Keratinocyte (primary cell): ENCODE data around the gene IVL. TPM values are rescaled to one million over a fixed set of nuclear protein-coding genes. Genes with fewer than 3 reads are reported as not detected.

Experiments used
- DNase-seq: peaks from one replicate; pipeline ENCODE4 v3.0.0-alpha.2; 2011; ENCODE audit warnings: low read depth, missing footprints, low spot score
- FAIRE-seq: peaks from 2 replicates; lab custom pipeline; 2011; peaks lifted over from hg19 to GRCh38; lab: Jason Lieb, UNC
- H2AFZ ChIP-seq: 2 replicates; pipeline ENCODE4 v1.6.0; 2012; ENCODE audit warnings: low read length, control low read depth, inconsistent platforms; ENCODE audit not compliant: control insufficient read depth
- H3K27ac ChIP-seq: 2 replicates; pipeline ENCODE4 v1.5.1; 2011; ENCODE audit warnings: low read length; ENCODE audit not compliant: control insufficient read depth, insufficient read depth
- H3K27me3 ChIP-seq: 3 replicates; pipeline ENCODE4 v1.6.0; 2011; ENCODE audit warnings: low read length; ENCODE audit not compliant: control insufficient read depth, insufficient read depth; ENCODE audit errors: extremely low read depth
- H3K36me3 ChIP-seq, 2 experiments: 2 replicates in 1 of 2; 3 replicates in 1 of 2; pipeline ENCODE4 v1.5.1; 2011; ENCODE audit warnings: low read length in 2 of 2, mild to moderate bottlenecking in 1 of 2; ENCODE audit not compliant: control insufficient read depth in 2 of 2, insufficient read depth in 2 of 2; ENCODE audit errors: extremely low read depth in 1 of 2
- H3K4me1 ChIP-seq: 3 replicates; pipeline ENCODE4 v1.5.1; 2011; ENCODE audit warnings: low read length; ENCODE audit not compliant: control insufficient read depth, insufficient read depth; ENCODE audit errors: extremely low read depth
- H3K4me2 ChIP-seq: 3 replicates; pipeline ENCODE4 v1.6.0; 2011; ENCODE audit warnings: low read depth, low read length; ENCODE audit not compliant: control insufficient read depth, insufficient read depth; ENCODE audit errors: extremely low read depth
- H3K4me3 ChIP-seq, 3 experiments: fragments of 200-600 bp in 1 of 3; sonication (generic) in 1 of 3; 2 replicates in 2 of 3; 3 replicates in 1 of 3; pipeline ENCODE4 v1.5.1; 2011 to 2016; ENCODE audit warnings: low read length in 3 of 3, mild to moderate bottlenecking in 3 of 3, control low read depth in 2 of 3, inconsistent platforms in 1 of 3, low read depth in 1 of 3, mixed read lengths in 1 of 3, mixed run types in 1 of 3, moderate library complexity in 1 of 3; ENCODE audit not compliant: control insufficient read depth in 2 of 3, insufficient read depth in 2 of 3; ENCODE audit errors: extremely low read depth in 1 of 3
- H3K79me2 ChIP-seq: 2 replicates; pipeline ENCODE4 v1.6.0; 2012; ENCODE audit warnings: low read length; ENCODE audit not compliant: control insufficient read depth, insufficient read depth
- H3K9ac ChIP-seq: 3 replicates; pipeline ENCODE4 v1.6.0; 2011; ENCODE audit warnings: low read length; ENCODE audit not compliant: control insufficient read depth, insufficient read depth; ENCODE audit errors: extremely low read depth
- H3K9me1 ChIP-seq: 3 replicates; pipeline ENCODE4 v1.6.0; 2011; ENCODE audit warnings: low read length; ENCODE audit not compliant: control insufficient read depth, insufficient read depth; ENCODE audit errors: extremely low read depth
- H3K9me3 ChIP-seq: 2 replicates; pipeline ENCODE4 v1.5.1; 2012; ENCODE audit warnings: low read depth, low read length; ENCODE audit not compliant: control insufficient read depth
- H4K20me1 ChIP-seq: 3 replicates; pipeline ENCODE4 v1.6.0; 2011; ENCODE audit warnings: low read length; ENCODE audit not compliant: control insufficient read depth, insufficient read depth; ENCODE audit errors: extremely low read depth
- EZH2 ChIP-seq: IDR thresholded peaks from one replicate; pipeline ENCODE4 v1.6.1; 2012; ENCODE audit warnings: inconsistent platforms, mild to moderate bottlenecking, low read length, moderate library complexity
- dilution Hi-C: fragments of 300-500 bp; cut with MboI; formaldehyde crosslinking; loops from one replicate; pipeline ENCODE4 v1.7.0; 2020; ENCODE audit warnings: low sequenced_read_pairs; ENCODE audit not compliant: extremely low pct_ligation_motif_present
- polyA plus RNA-seq, 5 experiments: library from polyadenylated mRNA; depleted of rRNA in 3 of 5; stranded (reverse) in 3 of 5; stranded (forward) in 1 of 5; unstranded in 1 of 5; fragments of >200 nt; gene quantifications; 1 replicate in 1 of 5; 2 replicates in 3 of 5; 3 replicates in 1 of 5; pipeline versions ENCODE4 v1.2.1 to v1.2.3, GENCODE V29; 2011 to 2012; ENCODE audit warnings: missing spikeins in 2 of 5, low read depth in 1 of 5, low replicate concordance in 1 of 5
- TF ChIP-seq, protein P1 (sequence below), 3 experiments: IDR thresholded peaks in 1 of 3; conservative IDR thresholded peaks in 1 of 3; optimal IDR thresholded peaks in 1 of 3; 2 replicates in 2 of 3; 3 replicates in 1 of 3; pipeline versions ENCODE3 to v1.5.1; 2011; ENCODE audit warnings: low read length in 3 of 3, mild to moderate bottlenecking in 3 of 3, moderate library complexity in 2 of 3, control low read depth in 1 of 3, inconsistent platforms in 1 of 3; ENCODE audit not compliant: insufficient read depth in 2 of 3; ENCODE audit errors: extremely low read depth in 1 of 3

Gene IVL
- polyA plus RNA-seq, 1 donor (not counting 4 experiments of a cell fraction or from before 2014, with no cell fraction given): 89.2 TPM

DNA sequence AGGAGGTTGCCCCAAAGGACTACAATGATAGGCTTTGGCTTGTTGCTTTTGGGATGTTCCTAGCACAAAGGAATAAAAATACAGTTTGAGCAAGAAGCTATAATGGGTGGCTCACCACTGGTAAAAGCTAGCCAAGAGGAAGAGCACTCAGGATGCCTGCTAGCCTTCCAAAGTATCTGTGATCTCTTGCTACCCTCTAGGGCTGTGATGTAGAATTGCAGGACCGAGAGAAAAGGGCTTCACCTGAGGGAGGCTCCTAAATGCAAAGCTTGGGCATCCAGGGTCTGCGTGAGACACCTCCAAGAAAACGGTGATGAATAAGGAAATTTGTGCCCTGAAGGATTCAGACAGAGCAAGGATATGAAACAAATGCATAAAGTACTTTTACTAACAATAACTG lies 17.7 kb downstream of the IVL start:
- H3K36me3 ChIP-seq: no peaks in the 10 kb centered on the region
- no peaks in the 10 kb centered on the region for H4K20me1 ChIP-seq
- no peak overlapping the region for H3K4me3 ChIP-seq
- DNase-seq (no peak), FAIRE-seq (peak; percentile 93)
- no peaks in the 10 kb centered on the region for H3K9me1 ChIP-seq
- no peaks in the 10 kb centered on the region for H3K9me3 ChIP-seq
- H3K27ac ChIP-seq: no peak overlapping the region
- H2AFZ ChIP-seq: no peak overlapping the region
- no peaks in the 10 kb centered on the region for H3K27me3 ChIP-seq
- H3K4me2 ChIP-seq: no peak overlapping the region
- H3K79me2 ChIP-seq: no peaks in the 10 kb centered on the region
- TF ChIP-seq EZH2: no peak
- TF ChIP-seq, protein P1, sequence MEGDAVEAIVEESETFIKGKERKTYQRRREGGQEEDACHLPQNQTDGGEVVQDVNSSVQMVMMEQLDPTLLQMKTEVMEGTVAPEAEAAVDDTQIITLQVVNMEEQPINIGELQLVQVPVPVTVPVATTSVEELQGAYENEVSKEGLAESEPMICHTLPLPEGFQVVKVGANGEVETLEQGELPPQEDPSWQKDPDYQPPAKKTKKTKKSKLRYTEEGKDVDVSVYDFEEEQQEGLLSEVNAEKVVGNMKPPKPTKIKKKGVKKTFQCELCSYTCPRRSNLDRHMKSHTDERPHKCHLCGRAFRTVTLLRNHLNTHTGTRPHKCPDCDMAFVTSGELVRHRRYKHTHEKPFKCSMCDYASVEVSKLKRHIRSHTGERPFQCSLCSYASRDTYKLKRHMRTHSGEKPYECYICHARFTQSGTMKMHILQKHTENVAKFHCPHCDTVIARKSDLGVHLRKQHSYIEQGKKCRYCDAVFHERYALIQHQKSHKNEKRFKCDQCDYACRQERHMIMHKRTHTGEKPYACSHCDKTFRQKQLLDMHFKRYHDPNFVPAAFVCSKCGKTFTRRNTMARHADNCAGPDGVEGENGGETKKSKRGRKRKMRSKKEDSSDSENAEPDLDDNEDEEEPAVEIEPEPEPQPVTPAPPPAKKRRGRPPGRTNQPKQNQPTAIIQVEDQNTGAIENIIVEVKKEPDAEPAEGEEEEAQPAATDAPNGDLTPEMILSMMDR (optimal IDR thresholded peaks at IDR 0.05 in 1 of 3, IDR thresholded peaks at IDR 0.05 in 1 of 3, conservative IDR thresholded peaks at IDR 0.05 in 1 of 3; ENCODE audit: extremely low read depth in 1 of 3, insufficient read depth in 2 of 3, low read length in 3 of 3): peak; percentile 82 to 93 (median 83)
- no peaks in the 10 kb centered on the region for H3K4me1 ChIP-seq
- dilution Hi-C loops: no loop called here
- H3K9ac ChIP-seq: no peak overlapping the region

DNA sequence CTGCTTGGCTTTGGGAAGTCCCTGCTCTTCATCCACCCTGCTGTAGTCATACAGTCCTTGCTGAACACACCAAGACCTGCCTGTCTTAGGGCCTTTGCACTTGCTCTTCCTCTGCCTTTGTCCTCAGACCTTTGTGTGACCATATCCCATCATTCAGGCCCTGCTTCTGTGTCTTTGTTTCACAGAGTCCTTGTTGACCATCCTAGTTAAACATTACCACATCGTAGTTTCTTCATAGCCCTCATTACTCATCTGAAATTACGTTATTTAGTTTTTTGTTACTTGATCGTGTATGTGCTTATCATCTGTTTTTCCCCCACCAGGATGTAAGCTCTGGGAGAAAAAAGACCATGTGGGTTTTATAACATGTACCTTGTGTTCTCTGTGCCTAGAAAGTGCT lies 20.3 kb downstream of the IVL start:
- Histone ChIP-seq H3K4me3 (no peak overlapping the region), H3K79me2 (no peaks in the 10 kb centered on the region), H3K9me1 (no peaks in the 10 kb centered on the region), H3K9me3 (no peaks in the 10 kb centered on the region), H3K9ac (no peak overlapping the region), H2AFZ (no peak overlapping the region), H3K27ac (no peak overlapping the region), H3K36me3 (no peaks in the 10 kb centered on the region), H3K4me2 (no peak overlapping the region), H3K27me3 (no peaks in the 10 kb centered on the region), H3K4me1 (peaks cover 9% of the 10 kb centered on the region), H4K20me1 (no peaks in the 10 kb centered on the region)
- FAIRE-seq: no peak
- dilution Hi-C loops: no loop called here
- no peak for DNase-seq
- TF ChIP-seq, protein P1 (optimal IDR thresholded peaks at IDR 0.05 in 1 of 3, IDR thresholded peaks at IDR 0.05 in 1 of 3, conservative IDR thresholded peaks at IDR 0.05 in 1 of 3; ENCODE audit: extremely low read depth in 1 of 3, insufficient read depth in 2 of 3, low read length in 3 of 3): no peak
